H7 (cell line): ENCODE measurements around the gene ADRA1B. TPM values are rescaled to one million over a fixed set of nuclear protein-coding genes. Genes with fewer than 3 reads are reported as not detected.

Source experiments
- DNase-seq: peaks from one replicate; pipeline ENCODE4 v3.0.0; 2012
- H3K27me3 ChIP-seq: 2 replicates; pipeline ENCODE4 v1.6.0; 2011; ENCODE audit warnings: mild to moderate bottlenecking, low read length; ENCODE audit not compliant: control insufficient read depth, insufficient read depth
- H3K36me3 ChIP-seq: replicated peaks from 2 replicates; pipeline ENCODE4 v1.5.1; 2011; ENCODE audit warnings: low read length; ENCODE audit not compliant: control insufficient read depth, insufficient read depth
- H3K4me3 ChIP-seq: 2 replicates; pipeline ENCODE4 v1.5.1; 2011; ENCODE audit warnings: low read depth, mild to moderate bottlenecking, control low read depth, low read length, moderate library complexity; ENCODE audit not compliant: insufficient read depth
- total RNA-seq: library from RNA; depleted of rRNA; stranded (reverse); fragments of >200 nt; shearing (Covaris generic); gene quantifications from 2 replicates; pipeline ENCODE4 v1.2.3, GENCODE V29; 2014

The ADRA1B gene
- total RNA-seq, 1 experiment from 2014 or later: 0.14 TPM

DNA sequence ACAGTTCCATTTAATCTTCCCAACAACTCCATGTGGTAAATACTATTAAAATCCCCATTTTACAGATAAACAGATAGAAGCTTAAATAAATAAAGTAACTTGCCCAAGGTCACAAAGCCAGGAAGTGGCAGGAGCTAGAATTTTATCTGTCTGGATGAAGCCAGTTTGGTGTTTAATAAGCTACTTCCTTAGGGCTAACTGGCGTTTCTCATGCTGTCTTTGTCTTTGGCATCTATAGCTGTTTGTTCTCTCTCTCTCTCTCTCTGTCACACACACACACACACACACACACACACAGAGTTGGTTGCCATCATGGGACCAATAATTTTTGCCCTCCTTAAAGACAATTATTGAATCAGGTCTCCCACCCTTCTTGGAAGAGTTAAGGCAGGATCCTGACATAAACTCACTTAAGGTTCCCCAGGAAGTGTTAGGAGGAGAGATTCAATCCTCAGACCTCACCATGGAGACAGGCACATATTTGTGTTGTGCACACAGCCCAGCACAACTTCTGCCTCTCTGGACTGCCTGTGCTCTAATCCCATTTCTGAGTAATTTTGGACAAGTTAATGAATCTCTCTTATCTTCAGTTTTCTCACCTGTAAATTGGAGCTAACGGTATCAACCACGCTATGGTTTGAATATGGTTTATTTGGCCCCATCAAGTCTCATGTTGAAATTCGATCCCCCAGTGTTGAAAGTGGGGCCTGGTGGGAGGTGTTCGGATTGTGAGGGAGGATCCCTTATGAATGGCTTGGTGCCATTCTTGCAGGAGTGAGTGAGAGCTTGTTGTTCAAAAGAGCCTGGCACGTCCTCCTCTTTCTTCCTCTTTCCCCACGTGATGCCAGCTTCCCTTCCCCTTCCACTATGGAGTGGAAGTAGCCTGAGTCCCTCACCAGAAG, 8.3 kb upstream of the ADRA1B start:
- no peaks in the 10 kb centered on the region for H3K36me3 ChIP-seq
- no peak overlapping the region for H3K4me3 ChIP-seq
- DNase-seq: no peak
- no peaks in the 10 kb centered on the region for H3K27me3 ChIP-seq

DNA sequence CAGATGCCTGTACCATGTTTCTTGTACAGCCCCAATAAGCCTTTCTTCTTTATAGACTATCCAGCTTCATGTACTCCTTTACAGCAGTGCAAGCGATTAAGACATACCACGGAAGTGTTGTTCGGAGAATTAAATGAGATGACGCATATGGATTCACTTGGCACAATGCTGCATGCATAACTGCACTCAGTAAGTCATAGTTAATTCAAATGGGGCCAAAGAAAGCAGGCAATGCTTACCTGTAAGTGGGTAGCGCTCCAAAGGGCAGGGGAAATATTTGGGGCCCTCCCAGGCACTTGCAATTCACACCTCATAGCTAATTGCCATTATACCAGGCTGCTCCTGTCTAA, 7.7 kb upstream of the ADRA1B start:
- Histone ChIP-seq H3K36me3 (no peaks in the 10 kb centered on the region), H3K27me3 (no peaks in the 10 kb centered on the region), H3K4me3 (no peak overlapping the region)
- no peak for DNase-seq

GRCh38 chr5:159909126-159909525, 7.2 kb upstream of the ADRA1B start:
- DNase-seq: no peak
- no peaks in the 10 kb centered on the region for H3K36me3 ChIP-seq
- no peak overlapping the region for H3K4me3 ChIP-seq
- peaks cover under 1% of the 10 kb centered on the region; the same call in 1 of the 2 replicates for H3K27me3 ChIP-seq

- no peaks in the 10 kb centered on the region for H3K36me3 ChIP-seq
- no peak for DNase-seq
- peaks cover 8% of the 10 kb centered on the region for H3K27me3 ChIP-seq
- H3K4me3 ChIP-seq: no peak overlapping the region
Measured at GRCh38 chr5:159910207-159910842, 6.0 kb upstream of the ADRA1B start.

DNA sequence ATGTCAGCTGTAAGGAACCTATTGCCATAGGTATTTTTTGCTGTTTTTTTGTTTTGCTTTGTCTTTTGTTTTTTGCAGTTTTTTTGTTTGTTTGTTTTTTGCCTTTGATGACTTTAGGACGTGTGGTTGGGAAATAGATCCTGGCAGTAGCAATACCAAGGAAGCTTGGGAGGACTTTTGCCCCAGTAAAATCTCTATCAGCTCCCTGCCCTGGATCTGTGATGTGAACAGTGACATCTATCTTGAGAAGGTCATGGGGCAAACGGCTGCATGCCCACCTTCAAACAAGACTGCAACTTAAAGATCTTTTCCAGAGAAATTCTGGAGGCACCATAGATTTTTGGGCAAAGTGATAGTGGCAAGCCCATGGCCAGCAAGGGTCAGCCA, 5.4 kb upstream of the ADRA1B start:
- peaks cover 13% of the 10 kb centered on the region for H3K27me3 ChIP-seq
- H3K4me3 ChIP-seq: no peak overlapping the region
- no peak for DNase-seq
- H3K36me3 ChIP-seq: no peaks in the 10 kb centered on the region

- H3K27me3 ChIP-seq: peaks cover 15% of the 10 kb centered on the region
- DNase-seq: no peak
- no peaks in the 10 kb centered on the region for H3K36me3 ChIP-seq
- H3K4me3 ChIP-seq: no peak overlapping the region
Measured at GRCh38 chr5:159911349-159911748, 4.9 kb upstream of the ADRA1B start.

DNA sequence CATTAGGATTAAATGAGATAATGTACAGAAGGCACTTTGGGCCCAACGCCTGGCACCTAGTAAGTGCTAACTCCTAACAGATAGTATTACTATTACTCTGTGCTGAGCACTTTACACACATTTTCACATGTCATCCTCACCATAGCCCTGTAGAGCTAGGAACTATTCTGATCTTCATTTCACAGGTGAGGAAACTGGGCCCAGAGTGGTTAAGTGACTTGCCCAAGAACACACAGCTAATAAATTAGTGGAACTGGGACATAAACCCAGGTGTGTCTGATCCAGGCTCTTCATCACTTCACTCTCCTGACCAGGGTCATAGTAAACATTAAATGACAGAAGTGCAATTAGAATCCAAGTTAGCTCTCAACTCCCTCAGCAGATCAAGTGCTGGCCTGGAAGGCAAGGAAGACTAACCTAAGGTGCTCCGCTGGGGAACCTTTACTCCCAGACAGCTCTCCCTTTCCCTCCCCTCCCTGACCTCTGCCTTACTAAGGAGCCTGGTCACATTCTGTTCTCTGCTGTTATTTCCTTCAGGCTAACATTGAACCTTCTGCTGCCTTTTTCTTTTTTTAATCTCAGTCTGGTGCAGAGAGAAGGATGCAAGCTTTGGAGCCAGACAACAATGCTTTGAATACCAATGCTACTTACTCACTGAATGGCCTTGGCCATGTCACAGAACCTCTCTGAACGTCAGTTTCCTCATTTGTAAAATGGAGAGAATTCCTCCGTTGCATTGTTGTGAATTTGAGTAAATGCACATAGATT, 4.1 kb upstream of the ADRA1B start:
- peaks cover 22% of the 10 kb centered on the region for H3K27me3 ChIP-seq
- H3K36me3 ChIP-seq: no peaks in the 10 kb centered on the region
- no peak overlapping the region for H3K4me3 ChIP-seq
- DNase-seq: no peak

GRCh38 chr5:159913048-159913447, 3.2 kb upstream of the ADRA1B start:
- no peak for DNase-seq
- no peak overlapping the region for H3K4me3 ChIP-seq
- no peaks in the 10 kb centered on the region for H3K36me3 ChIP-seq
- peaks cover 26% of the 10 kb centered on the region for H3K27me3 ChIP-seq

DNA sequence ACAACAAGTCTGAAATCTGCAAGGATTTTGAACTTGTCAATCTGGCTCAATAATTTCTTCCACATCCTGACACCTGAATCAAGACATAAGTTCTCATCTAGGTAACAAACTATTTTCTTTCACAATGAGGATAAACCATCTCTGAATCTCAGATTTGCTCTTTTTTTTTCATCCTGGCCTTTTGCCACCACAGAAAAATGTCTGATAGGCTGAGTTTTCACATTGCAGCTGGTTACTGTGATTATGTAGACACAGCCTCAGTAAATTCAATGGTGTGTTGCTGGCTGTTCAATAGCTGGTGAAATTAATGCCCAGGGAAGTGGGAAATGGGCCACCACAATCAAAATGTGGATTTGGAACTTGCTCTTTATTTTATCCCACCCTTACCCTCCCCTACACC, 2.8 kb upstream of the ADRA1B start:
- DNase-seq: no peak
- Histone ChIP-seq H3K4me3 (no peak overlapping the region), H3K36me3 (no peaks in the 10 kb centered on the region), H3K27me3 (peaks cover 26% of the 10 kb centered on the region)

GRCh38 chr5:159916841-159917761, 819 bp downstream of the ADRA1B start:
- peaks cover 26% of the 10 kb centered on the region for H3K27me3 ChIP-seq
- peak overlapping the region; percentile 25 for H3K4me3 ChIP-seq
- H3K36me3 ChIP-seq: no peaks in the 10 kb centered on the region
- no peak for DNase-seq

GRCh38 chr5:159917994-159918393, 1.7 kb downstream of the ADRA1B start:
- H3K36me3 ChIP-seq: no peaks in the 10 kb centered on the region
- peaks cover 26% of the 10 kb centered on the region for H3K27me3 ChIP-seq
- no peak for DNase-seq
- no peak overlapping the region for H3K4me3 ChIP-seq

DNA sequence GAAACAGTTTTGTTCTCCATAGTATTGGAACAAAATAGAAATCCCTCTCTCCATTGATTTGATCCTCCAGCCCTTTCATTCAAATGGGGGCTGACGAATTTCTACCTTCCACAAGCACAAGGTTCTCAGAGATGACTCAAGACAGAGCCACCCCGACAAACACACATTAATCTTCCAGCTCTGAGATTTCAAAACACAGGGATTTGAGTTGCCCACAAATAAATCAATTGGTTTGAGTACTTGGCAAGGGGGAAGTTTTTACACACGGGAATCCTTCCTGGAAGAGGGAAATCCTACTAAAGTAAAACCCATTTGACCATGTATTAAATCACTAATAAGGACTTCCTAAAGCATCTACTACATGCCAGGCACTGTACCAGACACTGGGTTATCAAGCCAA, 5.4 kb downstream of the ADRA1B start:
- no peak for DNase-seq
- Histone ChIP-seq H3K36me3 (no peaks in the 10 kb centered on the region), H3K4me3 (no peak overlapping the region), H3K27me3 (peaks cover 9% of the 10 kb centered on the region)

DNA sequence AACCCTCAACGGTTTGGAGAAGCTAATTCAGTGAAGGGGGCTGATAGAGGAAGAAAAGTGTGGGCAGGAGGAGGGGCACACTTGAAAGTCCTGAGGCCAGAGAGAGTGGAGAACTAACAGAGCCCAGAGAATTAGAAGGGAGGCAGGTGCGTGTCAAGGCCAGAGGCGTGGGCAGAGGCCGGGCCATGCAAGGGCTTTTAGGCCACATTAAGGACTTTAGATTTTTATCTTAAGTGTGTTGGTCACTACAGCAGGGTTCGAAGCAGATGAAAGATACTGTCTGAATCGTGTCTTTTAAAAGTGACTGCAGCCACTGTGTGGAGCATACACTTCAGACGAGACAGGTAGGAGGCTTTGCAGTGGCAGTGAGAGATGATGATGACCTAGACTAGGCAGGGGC, 6.7 kb downstream of the ADRA1B start:
- H3K4me3 ChIP-seq: no peak overlapping the region
- DNase-seq: no peak
- H3K27me3 ChIP-seq: no peaks in the 10 kb centered on the region
- no peaks in the 10 kb centered on the region for H3K36me3 ChIP-seq
